HepG2 (cell line): ENCODE results near the gene PCSK5. TPM values are rescaled to one million over a fixed set of nuclear protein-coding genes. Genes with fewer than 3 reads are reported as not detected.

ENCODE experiments used
- ATAC-seq: fragments of 200-7000 bp; cut with Tn5 transposase; 3 replicates; pipeline ENCODE4 v1.9.1; 2020; ENCODE audit warnings: mild to moderate bottlenecking, moderate library complexity
- BruUV-seq: library from RNA; stranded (reverse); fragments of 400-500 nt; replicated peaks from 2 replicates; lab custom pipeline; 2021; lab: Mats Ljungman, UMichigan
- CTCF ChIA-PET: fragments of 300-600 bp; formaldehyde crosslinking; extraction: SDS; loops from one replicate; lab custom pipeline; 2021; ENCODE audit warnings: low total read pairs, inconsistent platforms, low intra/inter-chr PET ratio; lab: Yijun Ruan, JAX
- POLR2A ChIA-PET: fragments of 350-600 bp; sonication (Branson Sonifier 250); formaldehyde crosslinking; loops from one replicate; lab custom pipeline; 2020; ENCODE audit warnings: antibody characterized with exemption, inconsistent platforms; lab: Yijun Ruan, JAX
- DNase-seq: peaks from one replicate; pipeline ENCODE4 v3.0.0-alpha.2; 2015; ENCODE audit warnings: low spot score
- FAIRE-seq: peaks from 3 replicates; lab custom pipeline; 2011; peaks lifted over from hg19 to GRCh38; lab: Jason Lieb, UNC
- H2AFZ ChIP-seq: one replicate; pipeline ENCODE4 v1.6.1; 2011; ENCODE audit warnings: low read length, inconsistent platforms
- H3K27ac ChIP-seq: fragments of 300-600 bp; 3 replicates; pipeline ENCODE4 v1.8.0; 2011; ENCODE audit warnings: mixed run types, mild to moderate bottlenecking, mixed read lengths, low read length, inconsistent platforms; ENCODE audit not compliant: insufficient read depth; ENCODE audit errors: extremely low read length
- H3K27me3 ChIP-seq, 2 experiments: fragments of 200-600 bp in 1 of 2; 2 replicates in 1 of 2; 3 replicates in 1 of 2; pipeline versions ENCODE4 v1.6.0 to v1.8.0; 2011; ENCODE audit warnings: low read length in 2 of 2, mild to moderate bottlenecking in 2 of 2, moderate library complexity in 2 of 2, inconsistent platforms in 1 of 2; ENCODE audit not compliant: insufficient read depth in 2 of 2, control insufficient read depth in 1 of 2
- H3K36me3 ChIP-seq, 2 experiments: fragments of 200-600 bp in 1 of 2; replicated peaks in 1 of 2; 2 replicates in 1 of 2; 3 replicates in 1 of 2; pipeline versions ENCODE4 v1.5.1 to v1.8.0; 2011; ENCODE audit warnings: low read length in 2 of 2, inconsistent platforms in 1 of 2; ENCODE audit not compliant: insufficient read depth in 2 of 2, control insufficient read depth in 1 of 2
- H3K4me1 ChIP-seq: 2 replicates; pipeline ENCODE4 v1.5.1; 2012; ENCODE audit warnings: low read length, inconsistent platforms; ENCODE audit not compliant: insufficient read depth
- H3K4me2 ChIP-seq: 2 replicates; pipeline ENCODE4 v1.6.0; 2011; ENCODE audit warnings: low read depth, low read length, inconsistent platforms
- H3K4me3 ChIP-seq, 3 experiments: fragments of 200-600 bp in 1 of 3; sonication (generic), shearing (Covaris generic) in 1 of 3; replicated peaks in 1 of 3; 2 replicates each; pipeline ENCODE4 v1.5.1; 2011 to 2016; ENCODE audit warnings: low read length in 3 of 3, inconsistent platforms in 2 of 3, low read depth in 2 of 3, mild to moderate bottlenecking in 2 of 3, control low read depth in 1 of 3, mixed read lengths in 1 of 3; ENCODE audit not compliant: insufficient read depth in 1 of 3
- H3K79me2 ChIP-seq: one replicate; pipeline ENCODE4 v1.6.1; 2011; ENCODE audit warnings: low read length, inconsistent platforms; ENCODE audit not compliant: insufficient read depth
- H3K9ac ChIP-seq: 2 replicates; pipeline ENCODE4 v1.6.0; 2011; ENCODE audit warnings: mild to moderate bottlenecking, low read depth, low read length, inconsistent platforms; ENCODE audit not compliant: insufficient read depth
- H3K9me3 ChIP-seq: 2 replicates; pipeline ENCODE4 v1.5.1; 2012; ENCODE audit warnings: mild to moderate bottlenecking, low read length
- H4K20me1 ChIP-seq: 2 replicates; pipeline ENCODE4 v1.6.0; 2011; ENCODE audit warnings: inconsistent platforms, mild to moderate bottlenecking, low read length, moderate library complexity; ENCODE audit not compliant: insufficient read depth
- AKAP8 ChIP-seq: sonication (generic); formaldehyde crosslinking; IDR thresholded peaks from 2 replicates; pipeline ENCODE4 v1.5.1; 2020; ENCODE audit warnings: mild to moderate bottlenecking, missing genetic modification reagents
- BRF2 ChIP-seq: sonication (generic); formaldehyde crosslinking; IDR thresholded peaks from 2 replicates; pipeline ENCODE4 v1.8.1; 2022; ENCODE audit warnings: mild to moderate bottlenecking, missing genetic modification reagents
- FLYWCH1 ChIP-seq: sonication (generic); formaldehyde crosslinking; IDR thresholded peaks from 2 replicates; pipeline ENCODE4 v1.8.1; 2023; ENCODE audit warnings: mild to moderate bottlenecking, missing genetic modification reagents
- MAFF ChIP-seq: IDR thresholded peaks from 2 replicates; pipeline ENCODE4 v1.6.1; 2011; ENCODE audit warnings: low read depth, low read length, improper control_type of control experiment
- RFX5 ChIP-seq: IDR thresholded peaks from 2 replicates; pipeline ENCODE4 v1.6.1; 2011; ENCODE audit warnings: low read depth, low read length, improper control_type of control experiment
- TCF7 ChIP-seq: sonication (generic); IDR thresholded peaks from 2 replicates; pipeline ENCODE4 v1.6.1; 2016; ENCODE audit warnings: antibody characterized with exemption, low read depth
- TSC22D2 ChIP-seq: sonication (generic); formaldehyde crosslinking; IDR thresholded peaks from 2 replicates; pipeline ENCODE4 v1.5.1; 2020; ENCODE audit warnings: missing genetic modification reagents, mild to moderate bottlenecking, borderline replicate concordance
- YEATS4 ChIP-seq: sonication (generic); formaldehyde crosslinking; IDR thresholded peaks from 2 replicates; pipeline ENCODE4 v1.4.0; 2020; ENCODE audit warnings: missing genetic modification reagents, borderline replicate concordance
- ZFAT ChIP-seq: sonication (generic); formaldehyde crosslinking; conservative IDR thresholded peaks from 2 replicates; pipeline ENCODE4 v1.8.1; 2023; ENCODE audit warnings: missing genetic modification reagents, inconsistent platforms
- ZNF30 ChIP-seq: sonication (generic); formaldehyde crosslinking; IDR thresholded peaks from 2 replicates; pipeline ENCODE4 v1.5.0; 2020; ENCODE audit warnings: mild to moderate bottlenecking, missing genetic modification reagents
- ZNF329 ChIP-seq: sonication (generic); formaldehyde crosslinking; IDR thresholded peaks from 2 replicates; pipeline ENCODE4 v1.9.0; 2021; ENCODE audit warnings: low read depth, mild to moderate bottlenecking, missing genetic modification reagents
- ZNF75D ChIP-seq: sonication (generic); formaldehyde crosslinking; IDR thresholded peaks from 2 replicates; pipeline ENCODE4 v1.8.1; 2023; ENCODE audit warnings: missing genetic modification reagents, mild to moderate bottlenecking, borderline replicate concordance
- ZNF761 ChIP-seq: sonication (generic); formaldehyde crosslinking; conservative IDR thresholded peaks from 2 replicates; pipeline ENCODE4 v1.4.0; 2020; ENCODE audit warnings: mild to moderate bottlenecking, missing genetic modification reagents
- whole genome bisulfite sequencing: methylation state at CpG from one replicate; pipeline ENCODE4 v1.1.6; 2017; ENCODE audit warnings: low lambda C conversion rate; 5-methylcytosine and 5-hydroxymethylcytosine counted together
- in situ Hi-C: cut with HindIII; loops from 2 replicates; pipeline ENCODE4 v1.10.0; 2017; ENCODE audit warnings: low pct_unique_long_range_greater_than_20kb; ENCODE audit not compliant: extremely low pct_ligation_motif_present
- intact Hi-C: fragments of 100-400 bp; cut with micrococcal nuclease; formaldehyde crosslinking; loops from one replicate; pipeline ENCODE4 v1.10.0; 2022; ENCODE audit not compliant: unreplicated experiment
- polyA plus RNA-seq, 8 experiments: library from polyadenylated mRNA; depleted of rRNA in 3 of 8; stranded (reverse) in 7 of 8; unstranded in 1 of 8; fragments of >200 nt; fragmentation: Illumina TruSeq in 4 of 8; extraction: Trizol in 4 of 8; gene quantifications; 2 replicates each; pipeline versions ENCODE4 v1.2.1 to v1.2.3, GENCODE V29; 2011 to 2016; ENCODE audit warnings: low read depth in 4 of 8, missing spikeins in 1 of 8, mixed read lengths in 1 of 8; ENCODE audit not compliant: insufficient read depth in 1 of 8
- total RNA-seq, 5 experiments: library from RNA; depleted of rRNA; stranded (reverse); fragments of >200 nt; fragmentation: Illumina TruSeq; extraction: Trizol; gene quantifications; 2 replicates each; pipeline ENCODE4 v1.2.3, GENCODE V29; 2016; ENCODE audit warnings: low read depth in 1 of 5
- TF ChIP-seq, protein P1 (sequence below): sonication (generic); formaldehyde crosslinking; conservative IDR thresholded peaks from 2 replicates; pipeline ENCODE4 v1.8.1; 2023; ENCODE audit warnings: missing genetic modification reagents
- TF ChIP-seq, protein P2 (sequence below): sonication (generic); formaldehyde crosslinking; IDR thresholded peaks from 2 replicates; pipeline ENCODE4 v1.5.1; 2020; ENCODE audit warnings: mild to moderate bottlenecking, missing genetic modification reagents, moderate library complexity
- TF ChIP-seq, protein P3 (sequence below): IDR thresholded peaks from 2 replicates; pipeline ENCODE4 v1.6.1; 2012; ENCODE audit warnings: inconsistent platforms

PCSK5 gene
- total and polyA plus RNA-seq, 2 of the 13 experiments (the other 11 are each of a cell fraction or from before 2014, with no cell fraction given): 0.55 to 0.66 TPM

DNA sequence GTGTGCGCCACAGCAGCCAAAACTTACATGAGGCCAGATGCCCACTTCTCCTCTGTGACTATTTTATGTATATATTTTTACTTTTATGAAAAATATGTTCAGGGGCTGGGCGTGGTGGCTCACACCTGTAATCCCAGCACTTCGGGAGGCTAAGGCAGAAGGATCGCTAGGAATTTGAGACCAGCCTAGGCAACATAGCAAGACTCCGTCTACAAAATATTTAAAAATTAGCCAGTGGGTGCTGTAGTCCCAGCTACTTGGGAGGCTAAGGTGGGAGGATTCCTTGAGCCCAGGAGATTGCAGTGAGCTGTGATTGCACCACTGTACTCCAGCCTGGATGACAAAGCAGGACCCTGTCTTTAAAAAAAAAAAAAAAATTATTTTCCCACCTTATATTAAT is 420.5 kb downstream of the PCSK5 start:
- no peak overlapping the region for H2AFZ ChIP-seq
- no peaks in the 10 kb centered on the region for H3K27me3 ChIP-seq
- no peak for DNase-seq
- no TSS peak for BruUV-seq
- no peak overlapping the region for H3K4me3 ChIP-seq
- in situ Hi-C loops (no loop called here), intact Hi-C loops (no loop called here)
- no peaks in the 10 kb centered on the region for H3K36me3 ChIP-seq
- no peaks in the 10 kb centered on the region for H3K9me3 ChIP-seq
- CTCF ChIA-PET: no interaction called here
- ATAC-seq: no peak
- POLR2A ChIA-PET: no interaction called here
- FAIRE-seq: no peak
- no peaks in the 10 kb centered on the region for H3K4me1 ChIP-seq
- no peaks in the 10 kb centered on the region for H3K79me2 ChIP-seq
- H4K20me1 ChIP-seq: no peaks in the 10 kb centered on the region
- H3K27ac ChIP-seq: no peak overlapping the region
- WGBS: 70% methylated on average over 5 of the region's 5 CpGs
- TF ChIP-seq, protein P1, sequence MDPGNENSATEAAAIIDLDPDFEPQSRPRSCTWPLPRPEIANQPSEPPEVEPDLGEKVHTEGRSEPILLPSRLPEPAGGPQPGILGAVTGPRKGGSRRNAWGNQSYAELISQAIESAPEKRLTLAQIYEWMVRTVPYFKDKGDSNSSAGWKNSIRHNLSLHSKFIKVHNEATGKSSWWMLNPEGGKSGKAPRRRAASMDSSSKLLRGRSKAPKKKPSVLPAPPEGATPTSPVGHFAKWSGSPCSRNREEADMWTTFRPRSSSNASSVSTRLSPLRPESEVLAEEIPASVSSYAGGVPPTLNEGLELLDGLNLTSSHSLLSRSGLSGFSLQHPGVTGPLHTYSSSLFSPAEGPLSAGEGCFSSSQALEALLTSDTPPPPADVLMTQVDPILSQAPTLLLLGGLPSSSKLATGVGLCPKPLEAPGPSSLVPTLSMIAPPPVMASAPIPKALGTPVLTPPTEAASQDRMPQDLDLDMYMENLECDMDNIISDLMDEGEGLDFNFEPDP (CRISPR knock-in tag): no peak
- TF ChIP-seq MAFF: no peak
- TF ChIP-seq ZNF329 (CRISPR knock-in tag): no peak
- no peak for TF ChIP-seq TCF7
- TF ChIP-seq, protein P2, sequence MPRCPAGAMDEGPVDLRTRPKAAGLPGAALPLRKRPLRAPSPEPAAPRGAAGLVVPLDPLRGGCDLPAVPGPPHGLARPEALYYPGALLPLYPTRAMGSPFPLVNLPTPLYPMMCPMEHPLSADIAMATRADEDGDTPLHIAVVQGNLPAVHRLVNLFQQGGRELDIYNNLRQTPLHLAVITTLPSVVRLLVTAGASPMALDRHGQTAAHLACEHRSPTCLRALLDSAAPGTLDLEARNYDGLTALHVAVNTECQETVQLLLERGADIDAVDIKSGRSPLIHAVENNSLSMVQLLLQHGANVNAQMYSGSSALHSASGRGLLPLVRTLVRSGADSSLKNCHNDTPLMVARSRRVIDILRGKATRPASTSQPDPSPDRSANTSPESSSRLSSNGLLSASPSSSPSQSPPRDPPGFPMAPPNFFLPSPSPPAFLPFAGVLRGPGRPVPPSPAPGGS (CRISPR knock-in tag): no peak
- TF ChIP-seq, protein P3, sequence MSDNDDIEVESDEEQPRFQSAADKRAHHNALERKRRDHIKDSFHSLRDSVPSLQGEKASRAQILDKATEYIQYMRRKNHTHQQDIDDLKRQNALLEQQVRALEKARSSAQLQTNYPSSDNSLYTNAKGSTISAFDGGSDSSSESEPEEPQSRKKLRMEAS: no peak
- no peak for TF ChIP-seq AKAP8 (CRISPR knock-in tag)
- no peak for TF ChIP-seq ZNF761
- TF ChIP-seq ZNF30: no peak
- no peak for TF ChIP-seq YEATS4
- TF ChIP-seq ZNF75D: no peak
- no peak for TF ChIP-seq RFX5
- no peak for TF ChIP-seq BRF2 (CRISPR knock-in tag)
- no peak for TF ChIP-seq ZFAT (CRISPR knock-in tag)
- TF ChIP-seq FLYWCH1: no peak
- no peak for TF ChIP-seq TSC22D2 (CRISPR knock-in tag)
- no peak overlapping the region for H3K9ac ChIP-seq
- H3K4me2 ChIP-seq: no peak overlapping the region
